ENCODE data around the gene RABGAP1. TPM values are rescaled to one million over a fixed set of nuclear protein-coding genes. Genes with fewer than 3 reads are reported as not detected.

The RABGAP1 gene
- total and polyA plus RNA-seq, 10 of the 15 experiments (the other 5 are each of a cell fraction or from before 2014, with no cell fraction given): 2.6 to 31.6 (median 12.5) TPM

GRCh38 chr9:123081824-123082223, 141.0 kb downstream of the RABGAP1 start:
- ChIA-PET SMC1A (ENCODE audit: uncharacterized antibody, unreplicated experiment) (interaction anchor here (0.8 to 4.1 kb wide), 13 partner anchors 9 to 272 kb away, joined by 3 to 52 read pairs (median 3); no protein-coding TSS in a partner anchor), POLR2A (no interaction called here), CTCF (interaction anchor here (0.6 to 5.8 kb wide), 20 partner anchors 9 to 272 kb away, joined by 3 to 115 read pairs (median 5); no protein-coding TSS in a partner anchor), RAD21 (ENCODE audit: unreplicated experiment) (interaction anchor here (1.2 to 6.5 kb wide), 4 partner anchors 55 to 268 kb away, joined by 3 to 47 read pairs (median 10); no protein-coding TSS in a partner anchor)
- peak; percentile 61 for FAIRE-seq
- intact Hi-C loops (cut with micrococcal nuclease; ENCODE audit: unreplicated experiment) (loop anchor here (1.0 to 5.0 kb wide), 2 partner anchors 145 to 268 kb away; no protein-coding TSS in a partner anchor), in situ Hi-C loops (cut with MboI) (loop anchor here (5.0 kb wide), 1 partner anchor 270 kb away; no protein-coding TSS in a partner anchor)
- no peaks in the 10 kb centered on the region for H4K20me1 ChIP-seq (ENCODE audit: control insufficient read depth, insufficient read depth)
- H3K27me3 ChIP-seq (replicated peaks in 1 of 2; ENCODE audit: control insufficient read depth in 2 of 2, insufficient read depth in 2 of 2, low read length in 1 of 2): no peaks in the 10 kb centered on the region
- no peak overlapping the region; the same call in 1 of the 2 replicates for H3K27ac ChIP-seq (ENCODE audit: control insufficient read depth, insufficient read depth)
- no TSS peak for BruUV-seq (replicated peaks)
- ATAC-seq: peak; percentile 78
- H3K9me3 ChIP-seq (replicated peaks; ENCODE audit: control insufficient read depth, insufficient read depth, low read length): no peaks in the 10 kb centered on the region
- H3K36me3 ChIP-seq (ENCODE audit: control insufficient read depth in 2 of 2, insufficient read depth in 2 of 2, low read length in 1 of 2): peaks cover 0 to 13% of the 10 kb centered on the region in 2 experiments
- H2AFZ ChIP-seq (ENCODE audit: control insufficient read depth, low read depth, low read length): no peak overlapping the region
- peak; percentile 13 for DNase-seq (ENCODE audit: low read depth, low spot score)
- 73% methylated on average over 2 of the region's 2 CpGs for WGBS (ENCODE audit: insufficient coverage, insufficient replicate concordance, low lambda C conversion rate, missing lambda C conversion rate)
- no peak overlapping the region for H3K4me3 ChIP-seq
- no peaks in the 10 kb centered on the region for H3K79me2 ChIP-seq (ENCODE audit: control insufficient read depth, insufficient read depth, low read length)
- H3K4me1 ChIP-seq (ENCODE audit: control insufficient read depth, insufficient read depth, low read length): no peaks in the 10 kb centered on the region
- no peak overlapping the region for H3K4me2 ChIP-seq (ENCODE audit: control insufficient read depth, insufficient read depth)
- H3K9ac ChIP-seq (ENCODE audit: control insufficient read depth, insufficient read depth, low read length): no peak overlapping the region
- TF ChIP-seq SRF (IDR thresholded peaks at IDR 0.05; ENCODE audit: low read depth in 2 of 2, low read length in 2 of 2): no peak
- no peak for TF ChIP-seq E2F4 (IDR thresholded peaks at IDR 0.05; ENCODE audit: low read depth, low read length)
- no peak for TF ChIP-seq ZNF24 (IDR thresholded peaks at IDR 0.05)
- TF ChIP-seq GATAD2B (conservative IDR thresholded peaks at IDR 0.05; ENCODE audit: low read depth): no peak
- TF ChIP-seq SREBF1 (IDR thresholded peaks at IDR 0.05; ENCODE audit: low read length): no peak
- no peak for TF ChIP-seq CEBPB (IDR thresholded peaks at IDR 0.05; ENCODE audit: borderline replicate concordance in 1 of 2, low read depth in 2 of 2, low read length in 2 of 2)
- no peak for TF ChIP-seq BCL11A (IDR thresholded peaks at IDR 0.05; ENCODE audit: low read depth, low read length)
- peak; percentile 87 for TF ChIP-seq ZNF384 (IDR thresholded peaks at IDR 0.05; ENCODE audit: borderline replicate concordance, low read depth, low read length)
- TF ChIP-seq CTCF (IDR thresholded peaks at IDR 0.05 in 2 of 3, conservative IDR thresholded peaks at IDR 0.05 in 1 of 3; ENCODE audit: control insufficient read depth in 2 of 3, extremely low read depth in 1 of 3, insufficient read depth in 1 of 3, low read depth in 3 of 3, low read length in 3 of 3): peak; percentile 43 to 75 (median 69); a peak in 5 of 6 replicates
- TF ChIP-seq PKNOX1 (IDR thresholded peaks at IDR 0.05): no peak
- peak; percentile 68; the same call in 1 of the 2 replicates for TF ChIP-seq SMC3 (IDR thresholded peaks at IDR 0.05; ENCODE audit: borderline replicate concordance, low read length)
- TF ChIP-seq RAD21 (IDR thresholded peaks at IDR 0.05; ENCODE audit: insufficient read depth, low read depth, low read length): peak; percentile 77
- TF ChIP-seq JUNB (IDR thresholded peaks at IDR 0.05): no peak
- TF ChIP-seq BCLAF1 (IDR thresholded peaks at IDR 0.05): no peak
- no peak for TF ChIP-seq ZBED1 (IDR thresholded peaks at IDR 0.05; ENCODE audit: borderline replicate concordance)
- no peak for TF ChIP-seq SMAD1 (IDR thresholded peaks at IDR 0.05; ENCODE audit: low read depth, partially characterized antibody)
